22Rv1 (cell line): ENCODE measurements around the gene PLCB1.

Source experiments
- CTCF ChIP-seq: fragments of 450-650 bp; IDR thresholded peaks from 2 replicates; pipeline ENCODE4 v1.5.1; 2017; ENCODE audit warnings: mild to moderate bottlenecking
- ZFX ChIP-seq: fragments of 450-650 bp; IDR thresholded peaks from 2 replicates; pipeline ENCODE4 v1.6.1; 2017; ENCODE audit warnings: antibody characterized with exemption, borderline replicate concordance

GRCh38 chr20:8914421-8914820, 782.4 kb downstream of the PLCB1 start:
- TF ChIP-seq CTCF (no peak), ZFX (no peak)
